Parathyroid adenoma (tissue), 2 donors: ENCODE measurements around the gene PIP4P1.

Experiments used
- H2AFZ ChIP-seq: fragments of 300-600 bp; sonication (generic); one replicate; pipeline ENCODE4 v1.7.0; 2017; ENCODE audit warnings: antibody characterized with exemption, mild to moderate bottlenecking
- H3K27ac ChIP-seq: fragments of 300-600 bp; sonication (generic); one replicate; pipeline ENCODE4 v1.7.0; 2017
- H3K27me3 ChIP-seq: fragments of 300-600 bp; sonication (generic); one replicate; pipeline ENCODE4 v1.7.0; 2017; ENCODE audit warnings: low read length; ENCODE audit not compliant: control insufficient read depth, insufficient read depth
- H3K36me3 ChIP-seq: fragments of 300-600 bp; sonication (generic); one replicate; pipeline ENCODE4 v1.7.0; 2017; ENCODE audit warnings: low read length; ENCODE audit not compliant: control insufficient read depth, insufficient read depth
- H3K4me1 ChIP-seq: fragments of 300-600 bp; sonication (generic); one replicate; pipeline ENCODE4 v1.7.0; 2017; ENCODE audit warnings: control low read depth
- H3K4me2 ChIP-seq: fragments of 300-600 bp; sonication (generic); one replicate; pipeline ENCODE4 v1.7.0; 2017; ENCODE audit warnings: low read length
- H3K4me3 ChIP-seq: fragments of 300-600 bp; sonication (generic); one replicate; pipeline ENCODE4 v1.7.0; 2017; ENCODE audit warnings: low read depth, low read length
- H3K79me2 ChIP-seq: fragments of 300-600 bp; sonication (generic); one replicate; pipeline ENCODE4 v1.7.0; 2017; ENCODE audit warnings: control low read depth
- H3K9ac ChIP-seq: fragments of 300-600 bp; sonication (generic); one replicate; pipeline ENCODE4 v1.7.0; 2017; ENCODE audit warnings: mild to moderate bottlenecking
- H3K9me3 ChIP-seq: fragments of 300-600 bp; sonication (generic); one replicate; pipeline ENCODE4 v1.7.0; 2017; ENCODE audit warnings: low read length; ENCODE audit not compliant: control insufficient read depth
- CTCF ChIP-seq: fragments of 300-600 bp; sonication (generic); IDR thresholded peaks from one replicate; pipeline ENCODE4 v1.7.0; 2017; ENCODE audit warnings: antibody characterized with exemption, mild to moderate bottlenecking
- donor health status: primary hyperparathyroidism.

PIP4P1 gene

GRCh38 chr14:20501346-20501745, 40.1 kb upstream of the PIP4P1 start:
- TF ChIP-seq CTCF, result no peak

GRCh38 chr14:20499881-20500280, 38.6 kb upstream of the PIP4P1 start:
- Histone ChIP-seq H3K4me3 (no peak overlapping the region), H3K9ac (no peak overlapping the region), H3K9me3 (no peaks in the 10 kb centered on the region), H3K36me3 (no peaks in the 10 kb centered on the region), H2AFZ (no peak overlapping the region), H3K4me1 (no peaks in the 10 kb centered on the region), H3K27ac (no peak overlapping the region), H3K27me3 (no peaks in the 10 kb centered on the region), H3K79me2 (no peaks in the 10 kb centered on the region), H3K4me2 (no peak overlapping the region)
- no peak for TF ChIP-seq CTCF

More at GRCh38 chr14:20501346-20501745, 40.1 kb upstream of the PIP4P1 start:
- Histone ChIP-seq H3K27me3 (no peaks in the 10 kb centered on the region), H3K27ac (no peak overlapping the region), H3K4me2 (no peak overlapping the region), H2AFZ (no peak overlapping the region), H3K36me3 (no peaks in the 10 kb centered on the region), H3K4me1 (no peaks in the 10 kb centered on the region), H3K4me3 (no peak overlapping the region), H3K9me3 (no peaks in the 10 kb centered on the region), H3K9ac (no peak overlapping the region), H3K79me2 (no peaks in the 10 kb centered on the region)

DNA sequence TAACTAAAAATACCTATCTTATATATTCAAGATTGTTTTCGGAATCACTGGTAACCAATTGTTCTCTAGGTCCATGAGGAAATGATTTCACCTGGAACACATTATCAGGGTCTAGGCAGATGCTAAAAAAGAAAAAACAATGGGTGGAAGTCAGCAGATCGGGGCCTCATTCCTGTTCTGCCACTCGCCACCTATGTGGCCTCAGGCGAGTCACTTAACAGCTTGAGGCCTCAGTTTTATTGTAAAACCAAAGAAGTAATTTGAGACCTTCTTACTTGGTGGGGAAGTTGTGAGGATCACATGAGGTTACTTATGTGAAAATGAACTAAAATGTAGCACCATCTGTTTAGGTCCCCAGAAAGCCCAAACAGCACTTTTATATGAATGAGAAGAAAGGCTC, 37.9 kb upstream of the PIP4P1 start:
- Histone ChIP-seq H2AFZ (no peak overlapping the region), H3K9me3 (no peaks in the 10 kb centered on the region), H3K27me3 (no peaks in the 10 kb centered on the region), H3K9ac (no peak overlapping the region), H3K4me1 (no peaks in the 10 kb centered on the region), H3K79me2 (no peaks in the 10 kb centered on the region), H3K4me3 (no peak overlapping the region), H3K36me3 (no peaks in the 10 kb centered on the region), H3K4me2 (no peak overlapping the region), H3K27ac (no peak overlapping the region)
- TF ChIP-seq CTCF, result no peak

DNA sequence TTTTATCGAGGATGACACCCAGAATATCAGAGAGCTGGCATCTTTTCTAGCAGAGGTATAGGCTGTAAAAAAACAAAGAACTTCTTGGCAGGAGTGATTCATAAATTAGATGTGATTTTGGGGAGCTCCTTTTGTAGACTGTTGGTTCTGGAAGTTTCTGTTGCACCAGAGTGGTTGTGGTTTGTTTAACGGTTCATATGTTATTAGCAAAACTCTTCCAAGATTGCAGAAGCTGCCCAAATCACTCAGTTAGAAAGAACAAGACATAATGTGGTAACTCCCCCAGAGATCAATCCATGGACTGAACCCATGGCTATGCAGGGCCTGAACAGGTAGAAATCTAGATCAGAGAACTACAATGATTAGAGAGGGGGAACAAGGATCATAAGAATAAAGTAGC, 37.4 kb upstream of the PIP4P1 start:
- Histone ChIP-seq H3K4me2 (no peak overlapping the region), H3K9ac (no peak overlapping the region), H3K36me3 (no peaks in the 10 kb centered on the region), H3K79me2 (no peaks in the 10 kb centered on the region), H3K4me3 (no peak overlapping the region), H3K27me3 (no peaks in the 10 kb centered on the region), H3K9me3 (no peaks in the 10 kb centered on the region), H3K4me1 (no peaks in the 10 kb centered on the region), H2AFZ (no peak overlapping the region), H3K27ac (no peak overlapping the region)
- TF ChIP-seq CTCF, result no peak

DNA sequence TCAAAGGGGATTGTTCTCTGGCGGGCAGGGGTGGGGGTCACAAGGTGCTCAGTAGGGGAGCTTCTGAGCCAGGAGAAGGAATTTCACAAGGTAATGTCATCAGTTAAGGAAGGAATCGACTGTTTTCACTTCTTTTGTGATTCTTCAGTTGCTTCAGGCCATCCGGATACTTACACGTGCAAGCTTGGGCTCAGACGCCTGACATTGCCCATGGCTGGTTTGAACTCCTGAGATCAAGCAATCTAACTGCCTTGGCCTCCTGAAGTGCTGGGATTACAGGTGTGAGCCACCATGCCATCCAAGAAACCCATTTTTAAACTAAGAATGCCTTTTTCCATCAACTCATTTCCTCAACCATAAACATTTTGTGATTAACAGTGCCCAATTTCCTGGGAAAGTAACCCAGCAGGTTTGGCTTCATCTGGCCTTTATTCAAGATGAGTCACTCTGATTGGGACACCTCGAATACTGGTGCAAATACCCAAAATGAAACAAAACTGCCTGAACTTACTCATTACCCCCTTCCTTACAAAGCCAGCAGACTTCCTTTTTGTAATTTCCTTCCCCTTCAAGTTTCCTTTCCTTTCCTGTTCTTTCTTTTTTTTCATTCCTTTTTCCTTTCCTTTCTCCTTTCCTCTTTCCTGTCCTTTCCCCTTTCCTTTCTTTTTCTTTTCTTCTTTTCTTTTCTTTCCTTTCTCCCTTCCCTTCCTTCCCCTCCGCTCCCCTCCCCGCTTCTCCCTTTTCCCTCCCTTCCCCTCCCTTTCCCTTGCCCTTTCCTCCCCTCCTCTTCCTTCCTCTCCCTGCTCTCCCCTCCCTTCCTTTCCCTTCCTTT, 33.9 kb upstream of the PIP4P1 start:
- Histone ChIP-seq H3K9ac (no peak overlapping the region), H3K4me2 (no peak overlapping the region), H2AFZ (no peak overlapping the region), H3K27ac (no peak overlapping the region), H3K4me3 (no peak overlapping the region), H3K79me2 (no peaks in the 10 kb centered on the region), H3K4me1 (no peaks in the 10 kb centered on the region), H3K36me3 (no peaks in the 10 kb centered on the region), H3K9me3 (no peaks in the 10 kb centered on the region), H3K27me3 (no peaks in the 10 kb centered on the region)
- no peak for TF ChIP-seq CTCF
